ENCODE measurements around the gene HNRNPUL1. TPM values are rescaled to one million over a fixed set of nuclear protein-coding genes. Genes with fewer than 3 reads are reported as not detected.

The HNRNPUL1 gene
- total and polyA plus RNA-seq, 2 of the 8 experiments (the other 6 are each of a cell fraction or from before 2014, with no cell fraction given), result 99.5 to 264 TPM

- H2BK5ac ChIP-seq (ENCODE audit: low read depth, low read length), result no peak overlapping the region
- POLR2A ChIA-PET (ENCODE audit: partially characterized antibody), result interaction anchor here (5.1 kb wide), 1 partner anchor 10 kb away, joined by 28 read pairs; no protein-coding TSS in a partner anchor
- H3K4ac ChIP-seq (replicated peaks; ENCODE audit: insufficient read length, low read depth, low read length), result no peak overlapping the region
- H3K27ac ChIP-seq (ENCODE audit: low read depth, low read length), result no peak overlapping the region
- no peaks in the 10 kb centered on the region for H3K27me3 ChIP-seq (replicated peaks in 1 of 4; ENCODE audit: control insufficient read depth in 3 of 4, extremely low read depth in 1 of 4, insufficient read depth in 3 of 4, low read length in 3 of 4)
- H4K5ac ChIP-seq (ENCODE audit: insufficient read length, low read depth, low read length), result no peak overlapping the region
- no peak overlapping the region for H4K8ac ChIP-seq (ENCODE audit: extremely low read depth, insufficient read depth, low read length)
- no peak for TF ChIP-seq JUND (IDR thresholded peaks at IDR 0.05; ENCODE audit: low read length)
- FAIRE-seq, result no peak
- H2BK15ac ChIP-seq (ENCODE audit: low read length), result no peak overlapping the region
- H2BK20ac ChIP-seq (ENCODE audit: low read length), result no peak overlapping the region
- no peak overlapping the region for H2BK120ac ChIP-seq (replicated peaks; ENCODE audit: low read depth, low read length)
- H2AFZ ChIP-seq (ENCODE audit: low read length), result no peak overlapping the region
- no peak overlapping the region for H3K56ac ChIP-seq (replicated peaks; ENCODE audit: insufficient read length, low read depth, low read length)
- H3K9me3 ChIP-seq (ENCODE audit: insufficient read depth in 2 of 2, low read depth in 1 of 2, low read length in 1 of 2), result no peaks in the 10 kb centered on the region
- H3K79me1 ChIP-seq (ENCODE audit: low read depth, low read length), result no peaks in the 10 kb centered on the region
- no peaks in the 10 kb centered on the region for H3K79me2 ChIP-seq (ENCODE audit: control insufficient read depth in 1 of 2, insufficient read depth in 2 of 2, low read length in 2 of 2)
- no peak overlapping the region for H4K91ac ChIP-seq (replicated peaks; ENCODE audit: insufficient read length, low read length)
- no peak for DNase-seq (ENCODE audit: low read depth in 1 of 2, low spot score in 2 of 2)
- WGBS, 2 experiments (ENCODE audit: extremely low coverage in 1 of 2, insufficient coverage in 1 of 2, insufficient read length in 1 of 2, insufficient replicate concordance in 2 of 2, low coverage in 1 of 2, low lambda C conversion rate in 2 of 2, missing lambda C conversion rate in 1 of 2), result 92% methylated on average over 3 of the region's 3 CpGs; no CpG with 5 or more reads in 1 of the 2 experiments
- H2AK5ac ChIP-seq (ENCODE audit: low read depth, low read length), result no peak overlapping the region
- H3K23ac ChIP-seq (ENCODE audit: insufficient read length), result no peak overlapping the region
- no peaks in the 10 kb centered on the region for H3K4me1 ChIP-seq (replicated peaks in 1 of 4; ENCODE audit: control insufficient read depth in 3 of 4, insufficient read depth in 4 of 4, low read length in 3 of 4)
- H2BK12ac ChIP-seq (ENCODE audit: low read depth, low read length), result no peak overlapping the region
- peaks cover under 1% of the 10 kb centered on the region; the same call in 1 of the 2 replicates for H3K23me2 ChIP-seq (ENCODE audit: low read depth, low read length)
- H3K36me3 ChIP-seq (ENCODE audit: control insufficient read depth in 2 of 4, insufficient read depth in 4 of 4, low read length in 3 of 4), result peaks cover 18 to 55% (median 31%) of the 10 kb centered on the region in 4 experiments; a peak in 7 of 8 replicates
- no peak overlapping the region for H3K14ac ChIP-seq (ENCODE audit: insufficient read length)
- no peak overlapping the region for H3K4me2 ChIP-seq (ENCODE audit: insufficient read depth in 1 of 2, low read depth in 2 of 2, low read length in 2 of 2)
- H3K18ac ChIP-seq (ENCODE audit: extremely low read depth, low read length), result no peak overlapping the region
- H4K20me1 ChIP-seq (replicated peaks in 1 of 2; ENCODE audit: control insufficient read depth in 1 of 2, insufficient read depth in 2 of 2, low read length in 2 of 2), result no peaks in the 10 kb centered on the region
- CTCF ChIA-PET (ENCODE audit: partially characterized antibody), result no interaction called here
- H3K4me3 ChIP-seq (ENCODE audit: extremely low read depth in 1 of 4, insufficient read depth in 2 of 4, low read depth in 3 of 4, low read length in 4 of 4), result no peak overlapping the region
- H3K9ac ChIP-seq (replicated peaks in 1 of 4; ENCODE audit: extremely low read depth in 1 of 4, low read depth in 3 of 4, low read length in 3 of 4), result no peak overlapping the region
These were observed 18.3 kb upstream of the HNRNPUL1 start for GRCh38 chr19:41245843-41246242.
